GM12872 (cell line): Measurements from ENCODE around the gene RPS3.

ENCODE experiments used
- CTCF ChIP-seq: IDR thresholded peaks from 3 replicates; pipeline ENCODE4 v1.5.1; 2011; ENCODE audit warnings: low read depth, mild to moderate bottlenecking, low read length, moderate library complexity; ENCODE audit not compliant: insufficient read depth

RPS3 gene

GRCh38 chr11:75431533-75432525 lies 32.5 kb downstream of the RPS3 start:
- no peak for TF ChIP-seq CTCF

GRCh38 chr11:75432911-75433321 lies 33.6 kb downstream of the RPS3 start, which contains the start of gene KLHL35:
Gene KLHL35 (minus strand): TSS chr11:75433203. CDS start chr11:75430629, 2,574 bp downstream.
- TF ChIP-seq CTCF: no peak

- TF ChIP-seq CTCF: no peak
Measured at GRCh38 chr11:75433443-75433842, 34.1 kb downstream of the RPS3 start.

GRCh38 chr11:75434051-75434450 lies 34.7 kb downstream of the RPS3 start:
- TF ChIP-seq CTCF: no peak

- TF ChIP-seq CTCF: no peak
Measured at GRCh38 chr11:75434886-75435570, 35.7 kb downstream of the RPS3 start.

GRCh38 chr11:75435571-75435925 lies 36.2 kb downstream of the RPS3 start:
- no peak for TF ChIP-seq CTCF

- TF ChIP-seq CTCF: no peak
Measured at GRCh38 chr11:75436806-75437205, 37.5 kb downstream of the RPS3 start.
